OCI-LY7 (cell line): ENCODE measurements around the gene GRB10. TPM values are rescaled to one million over a fixed set of nuclear protein-coding genes. Genes with fewer than 3 reads are reported as not detected.

Experiments
- BruUV-seq: library from RNA; stranded (reverse); fragments of 400-500 nt; replicated peaks from 2 replicates; lab custom pipeline; 2021; lab: Mats Ljungman, UMichigan
- CTCF ChIA-PET: fragments of 300-600 bp; sonication (Branson Sonifier 250); formaldehyde crosslinking; loops from one replicate; lab custom pipeline; 2022; ENCODE audit warnings: antibody characterized with exemption; ENCODE audit not compliant: unreplicated experiment; lab: Charles Lee
- POLR2A ChIA-PET: fragments of 300-600 bp; sonication (Branson Sonifier 250); formaldehyde crosslinking; loops from one replicate; lab custom pipeline; 2022; ENCODE audit warnings: antibody characterized with exemption; lab: Charles Lee
- DNase-seq: peaks from one replicate; pipeline ENCODE4 v3.0.0-alpha.2; 2015; ENCODE audit warnings: low spot score
- H2AFZ ChIP-seq: fragments of 200-600 bp; sonication (generic), shearing (Covaris generic); 2 replicates; pipeline ENCODE4 v1.6.1; 2014; ENCODE audit warnings: mild to moderate bottlenecking, antibody characterized with exemption, low read length, moderate library complexity
- H3K27ac ChIP-seq: fragments of 200-600 bp; sonication (generic); 2 replicates; pipeline ENCODE4 v1.5.1; 2014; ENCODE audit warnings: mixed run types, low read depth, mild to moderate bottlenecking, moderate library complexity, low read length, inconsistent platforms; ENCODE audit not compliant: poor library complexity, severe bottlenecking
- H3K36me3 ChIP-seq: fragments of 200-600 bp; sonication (generic); 2 replicates; pipeline ENCODE4 v1.6.1; 2014; ENCODE audit warnings: mild to moderate bottlenecking, antibody characterized with exemption, low read length, moderate library complexity, mixed read lengths; ENCODE audit not compliant: insufficient read depth
- H3K4me1 ChIP-seq: fragments of 200-600 bp; sonication (generic); 2 replicates; pipeline ENCODE4 v1.5.1; 2014; ENCODE audit warnings: mild to moderate bottlenecking, low read length; ENCODE audit not compliant: insufficient read depth, poor library complexity, severe bottlenecking
- H3K4me2 ChIP-seq: fragments of 200-600 bp; sonication (generic); 2 replicates; pipeline ENCODE4 v1.6.1; 2014; ENCODE audit warnings: mild to moderate bottlenecking, low read length
- H3K4me3 ChIP-seq: fragments of 200-600 bp; sonication (generic); 2 replicates; pipeline ENCODE4 v1.5.1; 2014; ENCODE audit warnings: mild to moderate bottlenecking, low read depth, low read length; ENCODE audit not compliant: poor library complexity, severe bottlenecking
- H3K79me2 ChIP-seq: fragments of 200-600 bp; sonication (generic); 2 replicates; pipeline ENCODE4 v1.6.1; 2016; ENCODE audit warnings: low read depth, mild to moderate bottlenecking, low read length, moderate library complexity, mixed read lengths; ENCODE audit not compliant: insufficient read depth
- H3K9me2 ChIP-seq: fragments of 200-600 bp; sonication (generic); 2 replicates; pipeline ENCODE4 v1.6.1; 2016; ENCODE audit warnings: mild to moderate bottlenecking, low read length, mixed read lengths; ENCODE audit not compliant: insufficient read depth
- H3K9me3 ChIP-seq: fragments of 200-600 bp; sonication (generic); 2 replicates; pipeline ENCODE4 v1.6.1; 2014; ENCODE audit warnings: mild to moderate bottlenecking, mixed run types, low read length, mixed read lengths
- H4K20me1 ChIP-seq: fragments of 200-600 bp; sonication (generic); 2 replicates; pipeline ENCODE4 v1.6.1; 2014; ENCODE audit warnings: mild to moderate bottlenecking, antibody characterized with exemption, low read length, moderate library complexity, mixed read lengths; ENCODE audit not compliant: insufficient read depth
- EZH2phosphoT487 ChIP-seq: fragments of 200-600 bp; sonication (generic); IDR thresholded peaks from 2 replicates; pipeline ENCODE4 v1.6.1; 2018; ENCODE audit warnings: low read depth, borderline replicate concordance, mild to moderate bottlenecking, mixed run types, antibody characterized with exemption, low read length, moderate library complexity, mixed read lengths
- intact Hi-C: fragments of 100-400 bp; cut with micrococcal nuclease; formaldehyde crosslinking; loops from one replicate; pipeline ENCODE4 v1.10.0; 2022; ENCODE audit not compliant: unreplicated experiment
- total RNA-seq, 2 experiments: library from RNA; depleted of rRNA in 1 of 2; stranded (reverse); fragments of >200 nt in 1 of 2; shearing (Covaris generic) in 1 of 2; gene quantifications; 2 replicates each; pipeline ENCODE4 v1.2.3, GENCODE V29; 2014 to 2022
- TF ChIP-seq, protein P1 (sequence below): fragments of 200-600 bp; sonication (generic); conservative IDR thresholded peaks from 2 replicates; pipeline ENCODE4 v1.5.1; 2014; ENCODE audit warnings: mild to moderate bottlenecking, antibody characterized with exemption, low read length, moderate library complexity, mixed read lengths

Gene GRB10
- total RNA-seq, 2 experiments from 2014 or later, result not detected

DNA sequence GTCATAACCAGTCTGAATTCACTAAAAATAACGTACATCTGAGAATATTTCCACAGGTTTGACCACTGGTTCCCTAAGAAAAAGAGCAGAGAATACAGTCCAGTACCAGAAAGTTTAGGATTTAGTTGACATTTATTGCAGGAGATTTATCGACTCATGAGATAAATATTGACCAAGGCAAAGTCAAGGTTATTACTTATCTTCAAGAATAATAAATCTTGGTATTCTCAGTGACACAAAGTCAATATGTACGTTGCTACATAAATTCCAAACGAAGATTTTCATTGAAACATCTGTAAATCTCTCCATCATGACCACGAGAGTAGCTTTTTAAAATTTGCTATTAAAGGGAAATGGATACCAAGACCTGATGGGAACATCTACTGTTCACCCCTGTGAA lies 39.4 kb upstream of the GRB10 start:
- BruUV-seq, result no TSS peak
- Histone ChIP-seq H3K9me3 (no peaks in the 10 kb centered on the region), H3K9me2 (no peaks in the 10 kb centered on the region), H3K79me2 (no peaks in the 10 kb centered on the region), H3K4me1 (no peaks in the 10 kb centered on the region), H4K20me1 (no peaks in the 10 kb centered on the region), H3K4me2 (no peak overlapping the region), H2AFZ (no peak overlapping the region), H3K27ac (no peak overlapping the region), H3K36me3 (no peaks in the 10 kb centered on the region), H3K4me3 (no peak overlapping the region)
- no peak for DNase-seq
- TF ChIP-seq EZH2phosphoT487, result no peak
- TF ChIP-seq, protein P1, sequence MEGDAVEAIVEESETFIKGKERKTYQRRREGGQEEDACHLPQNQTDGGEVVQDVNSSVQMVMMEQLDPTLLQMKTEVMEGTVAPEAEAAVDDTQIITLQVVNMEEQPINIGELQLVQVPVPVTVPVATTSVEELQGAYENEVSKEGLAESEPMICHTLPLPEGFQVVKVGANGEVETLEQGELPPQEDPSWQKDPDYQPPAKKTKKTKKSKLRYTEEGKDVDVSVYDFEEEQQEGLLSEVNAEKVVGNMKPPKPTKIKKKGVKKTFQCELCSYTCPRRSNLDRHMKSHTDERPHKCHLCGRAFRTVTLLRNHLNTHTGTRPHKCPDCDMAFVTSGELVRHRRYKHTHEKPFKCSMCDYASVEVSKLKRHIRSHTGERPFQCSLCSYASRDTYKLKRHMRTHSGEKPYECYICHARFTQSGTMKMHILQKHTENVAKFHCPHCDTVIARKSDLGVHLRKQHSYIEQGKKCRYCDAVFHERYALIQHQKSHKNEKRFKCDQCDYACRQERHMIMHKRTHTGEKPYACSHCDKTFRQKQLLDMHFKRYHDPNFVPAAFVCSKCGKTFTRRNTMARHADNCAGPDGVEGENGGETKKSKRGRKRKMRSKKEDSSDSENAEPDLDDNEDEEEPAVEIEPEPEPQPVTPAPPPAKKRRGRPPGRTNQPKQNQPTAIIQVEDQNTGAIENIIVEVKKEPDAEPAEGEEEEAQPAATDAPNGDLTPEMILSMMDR, result no peak
- intact Hi-C loops, result no loop called here
- ChIA-PET POLR2A (no interaction called here), CTCF (no interaction called here)

DNA sequence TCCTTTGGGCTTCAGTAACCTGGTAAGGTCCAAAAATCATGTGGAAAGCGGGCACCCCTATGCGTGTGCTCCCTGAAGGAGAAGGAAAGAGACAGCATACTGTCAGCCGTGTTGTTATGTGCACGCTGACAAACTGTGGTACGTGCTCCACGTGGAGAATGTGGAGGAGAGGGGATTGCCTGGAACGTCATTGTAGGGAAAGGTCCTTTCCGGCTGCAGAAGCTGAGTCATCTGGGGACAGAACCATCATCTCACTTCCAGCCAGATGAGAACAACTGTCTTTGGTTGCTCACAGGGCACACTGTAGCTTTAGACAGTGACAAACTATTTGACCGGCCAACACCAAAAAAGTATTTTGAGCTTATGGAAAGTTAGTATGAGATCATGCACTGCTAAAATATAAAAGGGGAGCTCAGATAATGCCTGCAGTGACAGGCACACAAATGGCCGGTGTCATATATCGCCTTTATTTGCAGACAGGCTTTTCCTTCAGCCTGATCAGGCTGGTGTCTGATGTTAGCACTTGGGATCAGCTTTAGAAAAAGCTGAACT lies 38.8 kb upstream of the GRB10 start:
- ChIA-PET CTCF (no interaction called here), POLR2A (no interaction called here)
- Histone ChIP-seq H3K4me1 (no peaks in the 10 kb centered on the region), H3K27ac (no peak overlapping the region), H3K9me2 (no peaks in the 10 kb centered on the region), H2AFZ (no peak overlapping the region), H3K36me3 (no peaks in the 10 kb centered on the region), H3K9me3 (no peaks in the 10 kb centered on the region), H3K79me2 (no peaks in the 10 kb centered on the region), H3K4me3 (no peak overlapping the region), H3K4me2 (no peak overlapping the region), H4K20me1 (no peaks in the 10 kb centered on the region)
- no TSS peak for BruUV-seq
- no peak for DNase-seq
- intact Hi-C loops, result no loop called here
- no peak for TF ChIP-seq EZH2phosphoT487
- TF ChIP-seq, protein P1, result no peak

DNA sequence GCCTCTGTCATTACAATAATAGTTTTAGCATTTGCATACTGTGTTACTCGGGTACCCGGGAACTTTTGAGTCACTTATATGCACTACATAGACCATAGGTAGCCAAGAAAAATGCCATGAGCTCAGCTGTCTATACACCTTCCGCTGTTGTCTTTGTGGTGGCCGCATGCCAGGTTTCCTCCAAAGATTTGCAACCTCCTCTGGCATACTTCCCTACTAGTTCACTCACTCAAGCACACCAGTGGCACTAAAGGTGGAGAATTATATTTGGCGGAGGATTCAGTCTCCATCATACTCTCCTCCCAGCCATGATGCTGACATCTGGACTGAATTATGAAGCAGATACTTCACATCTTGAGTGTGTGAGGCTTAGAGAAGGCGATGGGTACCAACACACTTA lies 35.6 kb upstream of the GRB10 start:
- TF ChIP-seq, protein P1, result no peak
- TF ChIP-seq EZH2phosphoT487, result no peak
- H3K4me2 ChIP-seq, result no peak overlapping the region
- H3K4me3 ChIP-seq, result no peak overlapping the region
- no peaks in the 10 kb centered on the region for H3K36me3 ChIP-seq
- CTCF ChIA-PET, result no interaction called here
- BruUV-seq, result no TSS peak
- H2AFZ ChIP-seq, result no peak overlapping the region
- no peak overlapping the region for H3K27ac ChIP-seq
- no peaks in the 10 kb centered on the region for H3K9me2 ChIP-seq
- no peak for DNase-seq
- no peaks in the 10 kb centered on the region for H3K4me1 ChIP-seq
- no peaks in the 10 kb centered on the region for H3K79me2 ChIP-seq
- POLR2A ChIA-PET, result no interaction called here
- H4K20me1 ChIP-seq, result no peaks in the 10 kb centered on the region
- intact Hi-C loops, result no loop called here
- H3K9me3 ChIP-seq, result no peaks in the 10 kb centered on the region
